DMS 273 (cell line): ENCODE data around the gene ATXN2.

Source experiments
- DNase-seq: peaks from one replicate; lab custom pipeline; 2025; ENCODE audit not compliant: unreplicated experiment; lab: John Stamatoyannopoulos, UW

Gene ATXN2

DNA sequence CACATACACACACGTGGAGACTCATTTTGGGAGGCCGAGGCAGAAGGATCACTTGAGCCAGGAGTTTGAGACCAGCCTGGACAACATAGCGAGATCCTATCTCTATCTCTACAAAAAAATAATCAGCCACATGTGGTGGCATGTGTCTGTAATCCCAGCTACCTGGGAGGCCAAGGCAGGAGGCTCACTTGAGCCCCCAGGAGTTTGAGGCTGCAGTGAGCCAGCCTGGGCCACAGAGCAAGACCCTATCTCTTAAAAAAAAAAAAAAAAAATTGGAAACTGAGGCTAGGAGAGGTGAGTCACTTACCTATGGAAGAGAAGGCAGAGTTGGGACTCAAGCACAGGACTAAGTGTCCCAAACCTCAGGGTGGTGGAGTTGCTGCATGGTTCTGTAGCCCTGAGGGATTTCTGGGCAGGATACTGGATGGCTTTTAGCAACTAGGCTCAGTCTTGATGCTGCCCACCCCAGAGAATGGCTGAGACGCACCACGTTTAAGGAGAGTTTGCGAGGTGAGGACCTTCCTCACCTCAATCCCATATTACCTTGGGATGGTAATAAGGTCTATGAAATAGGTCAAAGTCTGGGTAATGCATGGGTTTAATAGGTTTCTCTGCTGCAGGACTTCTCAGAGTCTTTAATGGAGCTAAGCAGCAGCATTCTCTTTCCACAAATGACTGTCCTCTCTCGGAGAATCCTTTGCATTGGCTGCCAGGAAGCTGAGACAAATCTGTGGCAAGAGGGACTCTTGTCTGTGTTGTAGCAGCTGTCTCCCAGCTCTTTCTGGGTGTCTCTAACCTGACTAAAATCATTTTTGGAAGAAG is 157.8 kb downstream of the ATXN2 start:
- no peak for DNase-seq

DNA sequence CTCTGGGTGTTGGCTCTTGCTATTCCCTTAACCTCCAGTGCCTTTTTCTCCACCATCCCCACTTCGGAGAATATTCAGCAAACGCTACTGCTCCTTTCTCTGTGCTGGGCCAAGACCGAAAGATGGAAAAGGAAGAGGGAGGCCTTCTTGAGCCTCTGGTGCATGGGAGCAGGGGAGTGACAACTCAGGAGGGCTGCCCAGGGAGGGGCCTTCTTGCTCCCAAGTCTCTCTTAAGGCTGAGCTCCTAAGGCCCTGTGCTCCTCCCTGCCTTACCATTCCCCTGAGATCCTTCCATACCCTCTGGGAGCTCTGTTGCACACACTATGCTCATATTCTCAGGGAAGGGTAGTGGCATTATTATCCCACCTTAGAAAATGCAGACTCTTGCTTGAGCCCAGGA is 158.5 kb downstream of the ATXN2 start:
- no peak for DNase-seq

DNA sequence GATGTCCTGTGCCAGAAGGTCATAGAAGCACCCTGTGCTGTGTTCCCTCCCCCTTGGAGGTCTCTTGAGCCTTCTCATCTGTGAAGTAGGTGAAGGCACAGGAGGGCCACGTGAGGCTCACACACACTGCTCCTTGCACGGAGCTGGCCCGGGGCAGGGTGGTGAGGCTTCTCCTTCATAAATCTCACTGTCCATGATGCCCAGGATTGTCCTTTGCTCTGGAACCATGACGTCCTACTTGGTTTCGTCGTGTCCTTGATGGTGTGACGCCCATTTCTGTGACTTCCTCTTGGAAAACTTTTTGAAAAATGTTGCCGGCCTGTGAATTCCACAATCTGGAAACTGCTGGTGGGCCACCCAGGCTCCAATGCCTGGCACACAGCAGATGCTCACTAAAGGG is 159.0 kb downstream of the ATXN2 start:
- peak; percentile 16 for DNase-seq

DNA sequence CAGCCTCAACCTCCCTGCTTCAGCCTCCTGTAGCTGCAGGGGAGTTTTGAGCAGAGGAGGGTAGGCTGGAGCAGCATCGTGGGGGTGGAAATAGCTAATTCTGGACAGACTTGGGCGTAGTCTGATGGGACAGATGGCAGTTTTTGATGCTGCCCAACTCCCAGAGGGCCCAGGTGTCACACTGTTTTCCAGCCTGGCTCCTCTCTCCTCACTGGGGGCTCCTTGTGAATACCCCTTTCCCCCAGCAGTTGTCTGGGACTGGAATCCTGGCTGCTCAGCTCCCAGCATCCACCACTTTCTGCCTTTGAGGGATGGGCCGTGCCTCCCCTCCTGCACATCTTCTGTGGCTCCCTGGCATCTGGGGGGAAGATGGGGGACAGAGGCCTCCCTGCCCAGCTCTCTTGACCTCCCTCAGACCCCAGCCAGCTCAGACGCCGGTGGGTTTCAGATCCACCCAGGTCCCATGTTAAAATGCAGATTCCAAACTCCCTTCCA is 159.4 kb downstream of the ATXN2 start:
- peak; percentile 16 for DNase-seq

DNA sequence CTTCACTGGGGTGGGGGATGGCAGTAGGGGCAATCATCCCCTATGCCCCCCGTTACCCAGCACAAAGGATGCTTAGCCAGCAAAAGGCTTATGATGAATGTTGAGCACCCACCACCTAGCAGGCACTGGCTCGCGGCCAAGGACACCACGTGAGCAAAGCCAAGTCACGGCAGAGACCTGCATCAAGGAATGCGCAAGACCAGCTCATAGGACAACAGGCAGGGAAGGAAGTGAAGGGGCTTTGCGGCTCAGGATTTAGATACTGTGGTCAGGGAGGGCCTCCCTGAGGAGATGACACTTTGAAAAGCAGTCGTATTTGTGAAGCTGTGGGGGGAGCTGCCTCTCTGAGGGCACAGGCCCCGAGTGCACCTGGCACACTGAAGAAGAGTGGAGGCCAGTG is 160.6 kb downstream of the ATXN2 start:
- DNase-seq, result peak; percentile 39

DNA sequence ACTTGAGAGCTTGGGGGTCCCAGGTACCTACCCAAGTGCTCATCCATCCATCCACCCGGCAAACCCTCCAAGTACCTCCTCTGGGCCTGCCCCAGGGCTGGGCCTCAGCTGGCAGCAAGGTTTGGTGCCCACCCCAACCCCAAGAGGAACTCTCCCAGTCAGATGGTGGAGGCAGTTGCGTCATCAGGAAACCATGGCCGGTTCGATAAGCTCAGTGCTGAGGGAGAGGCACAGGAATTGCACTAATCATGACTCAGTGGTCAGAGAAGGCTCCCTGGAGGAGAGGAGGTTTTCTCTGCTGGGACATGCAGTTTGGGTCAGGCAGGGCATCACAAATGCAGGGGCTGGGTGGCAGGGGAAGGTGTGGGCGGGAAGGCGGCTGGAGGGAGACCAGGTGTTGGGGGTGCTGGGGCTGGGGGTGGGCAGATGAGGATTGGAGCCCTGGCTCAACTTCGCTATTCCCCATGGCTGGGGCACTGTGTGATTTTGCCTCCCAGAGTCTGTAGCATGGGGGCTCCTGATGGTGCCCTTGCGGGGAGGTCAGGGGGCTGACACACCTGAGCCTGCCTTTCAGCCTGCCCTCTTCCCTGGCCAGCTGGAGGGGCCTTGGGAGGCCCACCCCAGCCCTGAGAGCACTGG is 161.2 kb downstream of the ATXN2 start:
- DNase-seq, result no peak

DNA sequence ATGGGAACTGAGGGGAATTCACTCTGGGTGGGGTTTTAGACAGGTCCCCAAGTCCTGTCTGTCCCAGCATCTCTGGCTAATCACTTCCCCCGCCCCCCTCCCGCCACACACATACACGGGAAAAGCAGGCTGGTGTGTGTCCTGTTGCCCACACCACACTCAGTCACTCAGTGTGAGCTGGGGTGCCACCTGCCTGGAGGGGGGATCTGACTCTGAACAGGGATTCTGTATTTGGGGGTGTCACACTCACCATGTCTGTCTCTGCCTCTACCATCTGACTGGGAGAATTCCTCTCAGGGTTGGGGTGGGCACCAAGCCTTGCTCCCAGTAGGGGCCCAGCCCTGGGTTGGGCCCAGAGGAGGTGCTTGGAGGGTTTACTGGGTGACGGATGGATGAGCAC is 162.3 kb downstream of the ATXN2 start:
- no peak for DNase-seq

DNA sequence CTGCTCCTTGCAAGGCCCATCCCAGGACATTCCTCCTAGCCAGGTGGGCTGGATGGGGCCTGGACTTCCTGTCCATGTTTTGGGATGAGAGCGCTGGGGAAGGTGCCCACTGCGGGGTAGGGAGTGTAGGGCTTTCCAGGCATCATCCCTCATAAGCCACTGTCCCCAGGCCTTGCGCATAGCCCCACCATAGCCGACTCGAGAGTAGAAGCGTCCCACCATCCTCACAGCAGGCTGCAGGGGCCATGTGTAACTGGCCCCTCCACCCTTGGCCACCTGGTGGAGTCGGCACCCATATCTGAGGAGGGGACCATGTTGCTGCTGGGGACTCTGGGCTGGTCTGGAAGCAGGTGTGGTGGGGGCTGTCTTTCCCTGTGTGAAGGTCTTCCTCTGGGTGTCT is 162.8 kb downstream of the ATXN2 start:
- no peak for DNase-seq

DNA sequence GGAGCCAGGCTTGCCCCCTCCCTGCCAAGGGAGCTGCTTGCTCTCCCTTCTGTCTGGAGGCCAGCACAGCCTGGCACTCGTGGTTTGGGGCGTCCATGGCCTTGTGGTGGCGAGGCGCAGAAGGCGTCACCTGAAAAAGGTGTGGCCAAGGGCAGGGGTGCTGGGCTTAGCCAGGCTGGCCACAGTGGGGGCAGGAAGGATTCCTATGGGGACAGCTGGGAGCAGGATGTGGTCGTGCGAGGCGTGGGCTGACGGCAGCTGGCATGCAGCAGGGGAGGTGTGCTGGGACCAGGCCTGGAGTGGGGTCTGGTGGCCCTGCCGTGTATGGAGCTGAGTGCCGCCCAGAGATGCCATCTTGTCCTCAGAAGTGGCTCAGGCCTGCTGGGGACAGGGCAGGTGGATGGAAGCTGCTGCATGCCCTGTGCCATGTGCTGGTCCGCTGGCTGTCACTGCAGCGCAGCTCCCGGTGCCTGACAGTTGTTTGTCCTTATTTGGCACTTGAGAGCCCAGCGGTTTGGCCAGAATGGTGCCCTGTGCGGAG is 163.4 kb downstream of the ATXN2 start:
- DNase-seq, result peak; percentile 26

DNA sequence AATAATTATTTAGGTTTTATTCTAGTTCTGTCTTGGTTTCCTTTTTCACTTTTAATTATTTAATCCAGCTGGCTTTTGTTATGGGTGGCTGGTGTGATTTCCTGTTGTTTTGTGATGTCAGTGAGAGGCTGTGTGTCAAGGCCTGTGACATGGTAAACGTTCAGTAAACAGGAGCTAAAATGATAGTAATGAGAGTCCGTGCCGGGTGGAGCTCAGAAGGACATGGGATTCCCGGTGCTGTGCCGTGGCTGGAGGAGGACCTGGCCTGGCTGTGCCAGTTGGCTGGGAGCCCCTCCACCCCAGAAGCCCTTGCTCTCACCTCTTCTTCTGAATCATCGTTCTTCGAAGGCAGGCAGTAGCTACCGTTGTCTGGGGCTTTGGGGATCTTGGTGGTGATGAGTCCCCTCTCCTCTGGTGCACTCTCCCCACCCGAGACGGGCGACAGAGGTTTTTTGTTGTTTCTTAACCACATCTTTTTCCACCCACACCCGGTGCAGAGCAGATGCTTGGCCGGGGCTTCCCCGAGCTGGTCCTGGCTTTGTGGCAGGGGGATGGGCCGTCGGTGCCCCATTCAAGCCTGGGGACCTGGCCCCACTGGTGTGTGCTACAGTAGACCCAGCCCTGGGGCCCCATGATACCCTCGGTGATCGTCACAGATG is 164.3 kb downstream of the ATXN2 start:
- no peak for DNase-seq

DNA sequence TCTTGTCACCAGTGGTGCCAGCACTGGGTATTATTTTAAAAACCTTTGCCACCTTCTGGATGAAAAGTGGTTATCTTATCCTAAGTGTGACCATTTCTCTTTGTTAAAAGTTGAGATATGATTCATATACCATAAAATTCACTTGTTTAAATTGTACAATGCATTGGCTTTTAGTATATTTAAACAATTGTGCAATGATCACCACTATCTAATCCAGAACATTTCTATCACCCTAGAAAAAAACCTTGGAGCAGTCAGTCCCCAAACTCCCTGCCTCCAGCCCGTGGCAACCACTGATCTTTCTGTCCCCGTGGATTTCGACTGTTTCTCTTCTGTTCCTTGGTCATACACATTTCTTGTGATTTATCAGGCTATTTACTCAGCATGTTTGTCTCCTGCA is 165.1 kb downstream of the ATXN2 start:
- no peak for DNase-seq

DNA sequence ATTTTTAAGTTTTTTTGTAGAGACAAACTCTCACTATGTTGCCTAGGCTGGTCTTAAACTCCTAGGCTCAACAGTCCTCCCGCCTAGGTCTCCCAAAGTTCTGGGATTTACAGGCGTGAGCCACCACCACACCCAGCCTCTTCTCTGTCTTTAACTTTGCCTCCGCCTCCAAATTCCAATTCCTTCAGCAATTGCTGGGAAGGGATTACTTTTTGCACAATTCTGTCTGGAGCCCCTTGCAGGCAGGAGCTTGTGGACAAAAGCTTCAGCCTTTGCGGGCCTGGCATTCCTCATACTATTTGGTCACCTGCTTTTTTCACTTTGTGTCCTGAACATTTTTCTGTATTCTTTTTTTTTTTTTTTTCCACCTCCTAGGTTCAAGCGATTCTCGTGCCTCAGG is 167.3 kb downstream of the ATXN2 start:
- DNase-seq, result no peak

DNA sequence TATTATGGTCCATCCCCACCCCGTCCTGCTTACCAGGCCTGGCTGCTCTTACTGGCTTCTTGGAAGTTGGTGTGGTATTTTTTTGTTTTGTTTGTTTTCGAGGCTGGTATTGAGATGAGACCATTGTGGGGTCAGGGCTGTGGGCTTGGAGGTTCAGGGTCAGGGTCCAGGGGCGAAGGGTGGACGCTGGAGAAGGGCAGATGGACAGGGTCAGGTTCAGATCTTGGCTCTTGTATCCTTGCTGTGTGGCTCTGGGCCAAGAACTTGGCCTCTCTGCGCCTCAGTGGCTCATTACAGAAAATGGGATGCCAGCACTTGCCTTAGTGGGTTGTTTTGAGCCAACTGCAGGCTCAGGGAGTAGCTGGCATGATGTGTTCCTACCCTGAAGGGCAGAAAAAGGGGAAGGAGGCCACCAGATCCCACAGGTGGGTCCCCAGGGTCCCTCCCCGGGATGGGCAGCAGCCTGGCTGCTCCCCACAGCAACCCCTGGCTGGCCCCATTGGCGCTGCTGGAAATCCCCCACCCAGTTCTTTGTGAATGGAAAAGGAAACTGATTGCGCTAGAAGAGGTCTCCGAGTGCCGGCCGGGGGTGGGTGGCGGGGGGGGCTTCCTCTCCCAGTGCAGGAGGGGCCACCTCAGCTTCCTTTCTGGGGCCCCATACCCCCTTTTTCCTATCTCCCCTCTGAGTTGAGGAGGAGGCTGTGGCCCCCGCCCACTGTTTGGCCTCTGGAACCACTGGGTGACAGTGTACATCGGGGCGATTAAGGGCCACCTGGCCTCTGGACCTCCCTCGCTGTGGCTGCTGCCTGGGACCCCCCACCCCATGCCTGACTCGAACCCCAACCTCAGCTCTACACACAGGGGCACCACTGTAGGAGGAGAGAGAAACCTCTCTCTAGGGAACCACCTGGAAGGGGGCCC is 168.4 kb downstream of the ATXN2 start:
- DNase-seq, result no peak

DNA sequence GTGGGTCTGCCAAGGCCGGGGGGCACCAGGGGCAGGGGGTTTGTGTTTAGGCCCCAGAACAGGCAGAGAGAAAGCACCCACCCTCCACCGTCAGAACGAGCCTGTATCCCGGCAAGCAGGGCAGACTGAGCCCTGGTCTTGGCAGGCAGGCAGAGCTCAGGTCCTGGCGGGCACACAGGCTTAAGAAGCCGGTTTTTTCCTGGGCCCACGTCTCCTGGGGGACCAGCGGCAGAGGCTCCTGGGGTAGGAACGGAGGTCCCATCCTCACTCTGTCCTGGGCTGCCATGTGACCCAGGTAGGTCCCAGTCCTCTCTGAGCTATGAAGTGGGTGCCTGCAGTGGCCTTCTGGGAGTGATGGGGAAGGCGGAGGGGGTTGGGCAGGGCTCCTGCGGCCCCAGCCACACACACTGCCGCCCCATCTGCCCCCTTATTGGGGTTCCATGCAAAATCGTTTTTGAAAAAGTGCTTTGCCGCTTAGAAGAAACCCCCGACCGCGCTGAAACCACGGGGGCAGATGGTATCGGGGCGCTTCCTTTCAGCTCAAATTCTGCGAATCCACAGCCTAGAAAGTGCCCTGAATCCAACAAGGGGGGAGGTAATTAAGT is 169.2 kb downstream of the ATXN2 start:
- no peak for DNase-seq

DNA sequence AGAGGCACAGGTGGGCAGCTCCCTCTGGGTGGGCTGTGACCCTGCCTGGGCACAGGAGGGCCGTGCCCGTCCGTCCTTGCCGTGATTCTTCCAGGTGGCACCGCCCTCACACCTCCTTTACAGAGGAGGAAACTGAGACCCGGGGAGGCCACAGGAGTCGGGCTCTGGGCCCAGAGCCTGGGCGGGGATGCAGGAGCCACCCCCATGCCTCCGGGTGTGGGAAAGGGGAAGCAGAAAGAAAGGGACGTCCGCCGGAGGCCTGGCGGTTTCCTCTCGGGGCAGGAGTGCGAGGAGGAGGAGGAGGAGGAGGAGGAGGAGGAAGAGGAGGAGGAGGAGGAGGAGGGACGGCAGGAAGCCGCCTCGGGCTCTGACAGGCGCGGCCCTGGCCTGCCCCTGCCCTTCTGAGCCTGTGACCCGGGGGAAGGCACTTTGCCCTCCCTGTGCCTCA is 170.4 kb downstream of the ATXN2 start:
- no peak for DNase-seq

DNA sequence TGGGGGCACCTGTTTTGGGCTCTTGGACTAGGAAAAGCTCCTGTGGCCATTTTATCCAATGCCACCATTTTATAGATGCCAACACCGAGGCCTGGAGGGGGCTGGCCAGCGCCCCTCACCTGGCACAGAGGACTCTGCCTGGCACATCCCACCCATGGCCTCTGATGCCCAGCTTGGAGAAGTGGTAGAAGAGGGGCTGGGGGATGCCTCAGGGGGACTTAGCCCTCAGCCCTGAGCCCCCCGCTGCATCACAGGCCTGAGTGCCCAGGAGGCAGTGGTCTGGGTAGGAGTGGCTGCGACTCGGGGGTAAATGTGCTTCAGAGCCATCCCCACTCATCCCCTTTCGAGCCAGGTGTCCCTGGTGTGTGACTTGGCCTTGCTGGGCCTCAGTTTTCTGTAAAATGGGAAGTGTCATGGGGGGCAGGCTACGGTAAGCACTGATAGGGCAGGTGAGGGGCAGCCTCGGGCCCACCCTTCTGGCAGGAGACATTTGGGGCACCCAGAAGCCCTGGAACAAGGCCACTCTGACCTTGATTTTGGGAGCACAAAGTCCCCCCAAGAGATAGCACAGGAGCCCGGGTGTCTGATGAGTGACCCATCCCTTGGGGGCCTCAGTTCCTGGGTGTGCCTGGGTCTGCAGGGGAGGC is 170.9 kb downstream of the ATXN2 start:
- no peak for DNase-seq

DNA sequence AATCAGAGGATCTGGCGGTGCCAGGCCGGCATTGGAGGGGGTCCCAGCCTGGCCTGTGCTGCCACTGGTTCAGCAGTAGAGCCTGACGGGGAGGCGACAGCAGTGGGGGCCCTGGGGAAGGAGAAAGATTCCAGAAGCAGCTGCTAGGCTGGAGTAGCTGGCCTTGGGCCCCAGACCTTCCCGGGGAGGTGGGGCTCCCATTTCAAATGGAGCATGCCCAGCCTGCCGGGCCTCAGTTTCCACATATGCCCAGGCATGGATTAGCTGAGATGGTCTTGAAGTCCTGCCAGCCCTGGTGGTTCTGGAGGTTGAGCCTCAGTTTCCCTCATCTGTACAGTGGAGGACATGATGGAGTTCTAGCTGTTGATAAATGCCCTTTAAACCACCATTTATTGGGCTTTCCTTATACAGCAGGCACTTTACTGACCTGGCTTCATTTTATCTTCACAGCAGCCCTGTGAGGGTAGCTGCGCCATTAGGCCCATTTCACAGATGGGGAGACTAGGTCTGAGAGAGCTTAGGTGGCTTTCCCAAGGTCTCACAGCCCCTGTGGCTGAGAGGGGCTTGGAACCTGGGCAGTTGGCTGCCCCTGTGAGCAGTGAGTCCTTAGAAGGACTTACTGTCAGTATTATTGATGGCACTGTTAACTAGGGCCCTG is 171.6 kb downstream of the ATXN2 start:
- DNase-seq, result no peak

DNA sequence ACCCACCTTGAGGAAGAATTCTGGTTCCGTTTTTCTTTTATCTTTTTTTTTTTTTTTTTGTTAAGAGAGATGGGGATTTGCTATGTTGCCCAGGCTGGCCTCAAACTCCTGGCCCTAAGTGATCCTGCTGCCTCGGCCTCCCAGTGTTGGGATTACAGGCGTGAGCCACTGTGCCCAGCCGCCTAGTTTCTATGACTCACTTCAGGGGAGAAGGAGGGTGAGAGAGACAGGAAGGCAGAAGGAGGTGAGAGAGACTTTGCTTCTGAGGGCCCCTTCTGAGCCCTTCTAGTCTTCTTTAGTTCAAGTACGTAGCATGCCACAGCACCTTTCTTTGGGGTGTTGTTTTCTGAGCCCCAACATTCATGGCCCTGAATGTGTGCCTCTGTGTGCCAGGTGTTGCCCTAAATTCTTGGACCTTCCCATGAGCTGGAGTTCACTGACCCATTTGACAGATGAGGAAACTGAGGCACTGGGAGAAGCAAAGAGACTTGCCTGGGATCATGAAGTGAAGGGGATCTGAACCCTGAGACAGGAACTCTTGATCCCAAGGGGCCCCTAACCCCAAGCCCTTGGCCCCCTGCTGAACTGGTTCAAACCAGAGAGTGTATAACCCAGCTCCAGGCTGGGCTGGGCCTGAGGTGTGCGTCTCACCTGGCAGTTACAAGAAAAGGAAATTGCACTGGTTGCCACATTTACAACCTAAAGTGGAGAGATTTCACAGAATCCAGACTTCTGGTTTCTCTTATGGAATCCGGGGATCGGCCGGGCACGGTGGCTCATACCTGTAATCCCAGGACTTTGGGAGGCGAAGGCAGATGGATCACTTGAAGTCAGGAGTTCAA is 172.6 kb downstream of the ATXN2 start:
- DNase-seq, result no peak
